ENCODE results near the gene SUMO4. TPM values are rescaled to one million over a fixed set of nuclear protein-coding genes. Genes with fewer than 3 reads are reported as not detected.

Gene SUMO4
- total and polyA plus RNA-seq, 9 of the 15 experiments (the other 6 are each of a cell fraction or from before 2014, with no cell fraction given) = 0.20 to 1.9 (median 0.50) TPM; not detected in 2

GRCh38 chr6:149405823-149406765 lies 6.0 kb downstream of the SUMO4 start (continued):
- TF ChIP-seq E2F5 (CRISPR knock-in tag; IDR thresholded peaks at IDR 0.05) = no peak
- TF ChIP-seq CXXC5 (CRISPR knock-in tag; IDR thresholded peaks at IDR 0.05) = peak; percentile 68
- no peak; the same call in 1 of the 2 replicates for TF ChIP-seq SMARCA4 (IDR thresholded peaks at IDR 0.05)
- TF ChIP-seq ESRRB (CRISPR knock-in tag; IDR thresholded peaks at IDR 0.05; ENCODE audit: borderline replicate concordance) = no peak
- no peak for TF ChIP-seq CBX2 (IDR thresholded peaks at IDR 0.05; ENCODE audit: insufficient read depth, low read length, poor library complexity, severe bottlenecking)
- TF ChIP-seq MAFK (IDR thresholded peaks at IDR 0.05; ENCODE audit: low read length) = no peak
- TF ChIP-seq AFF1 (IDR thresholded peaks at IDR 0.05; ENCODE audit: low read depth in 1 of 2, partially characterized antibody in 2 of 2) = no peak
- TF ChIP-seq EHMT2 (IDR thresholded peaks at IDR 0.05) = no peak
- no peak for TF ChIP-seq HEY1 (CRISPR knock-in tag; IDR thresholded peaks at IDR 0.05; ENCODE audit: borderline replicate concordance)
- no peak for TF ChIP-seq SMARCC2 (IDR thresholded peaks at IDR 0.05; ENCODE audit: low read depth)
- TF ChIP-seq CTCF (IDR thresholded peaks at IDR 0.05 in 2 of 3, conservative IDR thresholded peaks at IDR 0.05 in 1 of 3; ENCODE audit: insufficient read depth in 2 of 3, low read depth in 1 of 3, low read length in 3 of 3) = no peak
- peak; percentile 67; the same call in 1 of the 2 replicates for TF ChIP-seq IRF9 (tag; IDR thresholded peaks at IDR 0.05)

Data from K562 (cell line).